ENCODE results near the gene HLA-DQB1.

DNA sequence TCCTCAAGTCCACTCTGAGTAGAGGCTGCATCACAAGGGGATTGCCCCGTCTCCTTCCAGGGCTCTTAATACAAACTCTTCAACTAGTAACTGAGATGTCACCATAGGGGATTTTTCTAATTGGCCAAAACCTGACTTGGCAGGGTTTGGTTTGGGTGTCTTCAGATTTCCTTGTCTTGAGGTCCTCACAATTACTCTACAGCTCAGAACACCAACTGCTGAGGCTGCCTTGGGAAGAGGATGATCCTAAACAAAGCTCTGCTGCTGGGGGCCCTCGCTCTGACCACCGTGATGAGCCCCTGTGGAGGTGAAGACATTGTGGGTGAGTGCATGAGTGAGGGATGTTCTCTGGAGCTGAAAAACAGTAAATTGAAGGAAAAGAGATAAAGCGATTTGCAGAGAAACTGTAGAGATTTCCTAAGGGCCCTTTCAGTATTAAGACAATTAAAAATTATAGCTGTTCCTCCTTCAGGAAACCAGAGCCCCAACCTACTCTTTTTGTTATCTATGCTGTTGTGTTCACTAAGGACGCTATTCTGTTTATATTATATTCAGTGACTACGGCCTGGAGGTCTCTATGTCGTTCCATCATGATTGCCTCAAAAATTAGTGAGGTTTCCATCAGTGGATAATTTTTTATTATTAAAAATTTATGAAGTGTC is 29.1 kb downstream of the HLA-DQB1 start, which contains the start of gene HLA-DQA1:
- TF ChIP-seq, protein P1, sequence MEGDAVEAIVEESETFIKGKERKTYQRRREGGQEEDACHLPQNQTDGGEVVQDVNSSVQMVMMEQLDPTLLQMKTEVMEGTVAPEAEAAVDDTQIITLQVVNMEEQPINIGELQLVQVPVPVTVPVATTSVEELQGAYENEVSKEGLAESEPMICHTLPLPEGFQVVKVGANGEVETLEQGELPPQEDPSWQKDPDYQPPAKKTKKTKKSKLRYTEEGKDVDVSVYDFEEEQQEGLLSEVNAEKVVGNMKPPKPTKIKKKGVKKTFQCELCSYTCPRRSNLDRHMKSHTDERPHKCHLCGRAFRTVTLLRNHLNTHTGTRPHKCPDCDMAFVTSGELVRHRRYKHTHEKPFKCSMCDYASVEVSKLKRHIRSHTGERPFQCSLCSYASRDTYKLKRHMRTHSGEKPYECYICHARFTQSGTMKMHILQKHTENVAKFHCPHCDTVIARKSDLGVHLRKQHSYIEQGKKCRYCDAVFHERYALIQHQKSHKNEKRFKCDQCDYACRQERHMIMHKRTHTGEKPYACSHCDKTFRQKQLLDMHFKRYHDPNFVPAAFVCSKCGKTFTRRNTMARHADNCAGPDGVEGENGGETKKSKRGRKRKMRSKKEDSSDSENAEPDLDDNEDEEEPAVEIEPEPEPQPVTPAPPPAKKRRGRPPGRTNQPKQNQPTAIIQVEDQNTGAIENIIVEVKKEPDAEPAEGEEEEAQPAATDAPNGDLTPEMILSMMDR (conservative IDR thresholded peaks at IDR 0.05), result no peak
- TF ChIP-seq ZFX (IDR thresholded peaks at IDR 0.05), result no peak

Data from C4-2B (cell line).